H9 (cell line): ENCODE data around the gene PJA2. TPM values are rescaled to one million over a fixed set of nuclear protein-coding genes. Genes with fewer than 3 reads are reported as not detected.

ENCODE experiments used
- DNase-seq: peaks from one replicate; pipeline ENCODE4 v3.0.0-alpha.2; 2017
- H2AFZ ChIP-seq: one replicate; pipeline ENCODE4 v1.6.1; 2013; ENCODE audit warnings: mild to moderate bottlenecking, low read length, control low read depth, moderate library complexity
- H2AK5ac ChIP-seq: 2 replicates; pipeline ENCODE4 v1.6.1; 2013; ENCODE audit warnings: low read length, control low read depth, mixed read lengths; ENCODE audit not compliant: insufficient read length
- H2BK120ac ChIP-seq: one replicate; pipeline ENCODE4 v1.6.1; 2013; ENCODE audit warnings: low read depth, mild to moderate bottlenecking, low read length, control low read depth, inconsistent platforms; ENCODE audit not compliant: poor library complexity, severe bottlenecking
- H2BK12ac ChIP-seq: 2 replicates; pipeline ENCODE4 v1.6.1; 2013; ENCODE audit warnings: low read length, control low read depth, mixed read lengths, low read depth; ENCODE audit not compliant: insufficient read length
- H2BK15ac ChIP-seq: 2 replicates; pipeline ENCODE4 v1.6.1; 2013; ENCODE audit warnings: low read depth, low read length, control low read depth
- H2BK20ac ChIP-seq: one replicate; pipeline ENCODE4 v1.6.1; 2013; ENCODE audit warnings: low read depth, mild to moderate bottlenecking, low read length, control low read depth, inconsistent platforms; ENCODE audit not compliant: poor library complexity, severe bottlenecking
- H2BK5ac ChIP-seq: 2 replicates; pipeline ENCODE4 v1.6.1; 2013; ENCODE audit warnings: low read length, control low read depth, mixed read lengths; ENCODE audit not compliant: insufficient read length
- H3K14ac ChIP-seq: 2 replicates; pipeline ENCODE4 v1.6.1; 2013; ENCODE audit warnings: low read length, control low read depth; ENCODE audit not compliant: insufficient read depth
- H3K18ac ChIP-seq: 2 replicates; pipeline ENCODE4 v1.6.1; 2013; ENCODE audit warnings: low read depth, mild to moderate bottlenecking, mixed read lengths, low read length, control low read depth; ENCODE audit not compliant: insufficient read length
- H3K23ac ChIP-seq: 2 replicates; pipeline ENCODE4 v1.6.1; 2013; ENCODE audit warnings: low read length, control low read depth, mixed read lengths, low read depth; ENCODE audit not compliant: insufficient read length
- H3K23me2 ChIP-seq: 2 replicates; pipeline ENCODE4 v1.6.1; 2013; ENCODE audit warnings: low read depth, mild to moderate bottlenecking, mixed read lengths, low read length, control low read depth; ENCODE audit not compliant: insufficient read length, poor library complexity, severe bottlenecking
- H3K27ac ChIP-seq: 2 replicates; pipeline ENCODE4 v1.5.1; 2013; ENCODE audit warnings: low read length, control low read depth, mixed read lengths, low read depth; ENCODE audit not compliant: insufficient read length
- H3K27me3 ChIP-seq: 2 replicates; pipeline ENCODE4 v1.6.1; 2013; ENCODE audit warnings: low read length, control low read depth, inconsistent platforms; ENCODE audit not compliant: insufficient read depth
- H3K4ac ChIP-seq: 2 replicates; pipeline ENCODE4 v1.6.1; 2013; ENCODE audit warnings: low read depth, mild to moderate bottlenecking, control low read depth, inconsistent platforms, low read length, moderate library complexity
- H3K4me1 ChIP-seq: 2 replicates; pipeline ENCODE4 v1.6.1; 2013; ENCODE audit warnings: low read length, control low read depth, inconsistent platforms; ENCODE audit not compliant: insufficient read depth
- H3K4me2 ChIP-seq: 2 replicates; pipeline ENCODE4 v1.6.1; 2013; ENCODE audit warnings: low read length, control low read depth, mixed read lengths; ENCODE audit not compliant: insufficient read length, insufficient read depth
- H3K56ac ChIP-seq: 2 replicates; pipeline ENCODE4 v1.6.1; 2013; ENCODE audit warnings: low read depth, mild to moderate bottlenecking, mixed read lengths, low read length, control low read depth; ENCODE audit not compliant: insufficient read length
- H3K79me1 ChIP-seq: 2 replicates; pipeline ENCODE4 v1.6.1; 2013; ENCODE audit warnings: low read depth, mild to moderate bottlenecking, moderate library complexity, low read length, control low read depth, inconsistent platforms; ENCODE audit not compliant: insufficient read depth, poor library complexity, severe bottlenecking
- H3K79me2 ChIP-seq: 2 replicates; pipeline ENCODE4 v1.6.1; 2013; ENCODE audit warnings: low read length, control low read depth, inconsistent platforms; ENCODE audit not compliant: insufficient read depth
- H3K9ac ChIP-seq: 2 replicates; pipeline ENCODE4 v1.6.1; 2013; ENCODE audit warnings: low read length, control low read depth, mixed read lengths; ENCODE audit not compliant: insufficient read length; ENCODE audit errors: extremely low read depth
- H3K9me3 ChIP-seq: one replicate; pipeline ENCODE4 v1.6.1; 2013; ENCODE audit warnings: low read depth, low read length, inconsistent platforms; ENCODE audit not compliant: control insufficient read depth
- H3T11ph ChIP-seq: one replicate; pipeline ENCODE4 v1.6.1; 2013; ENCODE audit warnings: mild to moderate bottlenecking, low read length, control low read depth, inconsistent platforms
- H4K20me1 ChIP-seq: one replicate; pipeline ENCODE4 v1.6.1; 2013; ENCODE audit not compliant: control insufficient read depth, insufficient read length, insufficient read depth
- H4K5ac ChIP-seq: 2 replicates; pipeline ENCODE4 v1.6.1; 2013; ENCODE audit warnings: low read depth, mild to moderate bottlenecking, mixed read lengths, low read length, control low read depth; ENCODE audit not compliant: insufficient read length
- H4K8ac ChIP-seq: replicated peaks from 2 replicates; pipeline ENCODE4 v1.6.1; 2013; ENCODE audit warnings: low read length, control low read depth, mixed read lengths, low read depth; ENCODE audit not compliant: insufficient read length
- H4K91ac ChIP-seq: 2 replicates; pipeline ENCODE4 v1.6.1; 2013; ENCODE audit warnings: low read depth, mild to moderate bottlenecking, moderate library complexity, mixed read lengths, low read length, control low read depth; ENCODE audit not compliant: insufficient read length
- H3K27ac Mint-ChIP-seq, 3 experiments: 2 replicates in 2 of 3; 3 replicates in 1 of 3; pipeline ENCODE4 v1.8.0; 2020 to 2021; ENCODE audit warnings: mixed read lengths in 3 of 3, mild to moderate bottlenecking in 1 of 3, moderate library complexity in 1 of 3
- H3K27me3 Mint-ChIP-seq: 2 replicates; pipeline ENCODE4 v1.8.0; 2021; ENCODE audit warnings: low read depth, mild to moderate bottlenecking, moderate library complexity, mixed read lengths
- H3K36me3 Mint-ChIP-seq, 3 experiments: 2 replicates in 2 of 3; 3 replicates in 1 of 3; pipeline ENCODE4 v1.8.0; 2020 to 2021; ENCODE audit warnings: low read depth in 3 of 3, mixed read lengths in 3 of 3; ENCODE audit not compliant: insufficient read depth in 1 of 3
- H3K4me1 Mint-ChIP-seq, 2 experiments: 2 replicates each; pipeline ENCODE4 v1.8.0; 2020; ENCODE audit warnings: mixed read lengths in 2 of 2
- H3K4me3 Mint-ChIP-seq, 2 experiments: 2 replicates in 1 of 2; 3 replicates in 1 of 2; pipeline ENCODE4 v1.8.0; 2020 to 2021; ENCODE audit warnings: mild to moderate bottlenecking in 2 of 2, mixed read lengths in 2 of 2, moderate library complexity in 1 of 2
- H3K9me3 Mint-ChIP-seq, 2 experiments: 2 replicates in 1 of 2; 3 replicates in 1 of 2; pipeline ENCODE4 v1.8.0; 2020; ENCODE audit warnings: mild to moderate bottlenecking in 2 of 2, mixed read lengths in 2 of 2, moderate library complexity in 1 of 2
- WGBS: extraction: QIAGEN DNeasy Blood & Tissue Kit; methylation state at CpG from one replicate; pipeline ENCODE4 v1.1.7; 2013; ENCODE audit warnings: missing lambda C conversion rate, low lambda C conversion rate, mixed read lengths; ENCODE audit not compliant: insufficient read length; ENCODE audit errors: extremely low coverage; 5-methylcytosine and 5-hydroxymethylcytosine counted together
- total RNA-seq: library from RNA; stranded (reverse); gene quantifications from 2 replicates; pipeline ENCODE4 v1.2.1, GENCODE V29; 2021
- TF ChIP-seq, protein P1 (sequence below): fragments of 200-600 bp; sonication (generic); conservative IDR thresholded peaks from 3 replicates; pipeline ENCODE4 v1.8.0; 2021; ENCODE audit warnings: antibody characterized with exemption, mild to moderate bottlenecking

Gene PJA2
- total RNA-seq, 1 experiment from 2014 or later: 41.5 TPM

DNA sequence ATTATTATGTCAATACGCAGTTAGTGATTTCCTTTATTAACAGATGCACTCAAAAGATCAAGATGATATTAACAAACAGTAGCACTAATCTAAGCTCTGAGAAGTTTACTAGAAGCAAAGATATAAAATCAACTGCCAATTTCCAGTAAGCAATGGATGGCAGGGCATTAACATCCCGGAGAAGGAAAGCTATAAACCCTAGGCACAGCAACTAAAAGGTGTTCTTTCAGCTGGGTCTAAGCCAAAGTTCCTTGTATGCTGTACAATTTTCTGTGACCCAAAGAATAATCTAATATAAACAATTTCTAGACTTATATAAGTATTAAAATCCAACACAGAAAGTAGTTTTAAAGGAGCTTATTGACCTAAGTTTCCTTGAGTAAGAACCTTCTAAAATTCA is 39.4 kb downstream of the PJA2 start:
- no peak overlapping the region for H2AFZ ChIP-seq
- no peak overlapping the region for H3K4ac ChIP-seq
- no peak overlapping the region for H4K91ac ChIP-seq
- H3K56ac ChIP-seq: no peak overlapping the region
- H2BK12ac ChIP-seq: no peak overlapping the region
- H3K23me2 ChIP-seq: no peaks in the 10 kb centered on the region
- H3K36me3 Mint-ChIP-seq: peaks cover 23 to 30% (median 24%) of the 10 kb centered on the region in 3 experiments
- no peak overlapping the region for H4K5ac ChIP-seq
- no peak overlapping the region for H4K8ac ChIP-seq
- no peak overlapping the region for H2BK120ac ChIP-seq
- H3K23ac ChIP-seq: no peak overlapping the region
- H3K14ac ChIP-seq: no peak overlapping the region
- H3K27me3 ChIP-seq: no peaks in the 10 kb centered on the region
- H3K27ac Mint-ChIP-seq: no peak overlapping the region
- no peaks in the 10 kb centered on the region for H3K79me2 ChIP-seq
- no peak overlapping the region for H3K27ac ChIP-seq
- H3K79me1 ChIP-seq: no peaks in the 10 kb centered on the region
- H3K4me1 ChIP-seq: no peaks in the 10 kb centered on the region
- H3K9ac ChIP-seq: no peak overlapping the region
- no peak overlapping the region for H2BK20ac ChIP-seq
- H3K9me3 Mint-ChIP-seq: peaks cover 0 to 8% of the 10 kb centered on the region in 2 experiments; a peak in 2 of 5 replicates
- peaks cover 0 to 8% of the 10 kb centered on the region in 2 experiments; a peak in 2 of 4 replicates for H3K4me1 Mint-ChIP-seq
- no peak overlapping the region for H3K4me3 Mint-ChIP-seq
- TF ChIP-seq, protein P1, sequence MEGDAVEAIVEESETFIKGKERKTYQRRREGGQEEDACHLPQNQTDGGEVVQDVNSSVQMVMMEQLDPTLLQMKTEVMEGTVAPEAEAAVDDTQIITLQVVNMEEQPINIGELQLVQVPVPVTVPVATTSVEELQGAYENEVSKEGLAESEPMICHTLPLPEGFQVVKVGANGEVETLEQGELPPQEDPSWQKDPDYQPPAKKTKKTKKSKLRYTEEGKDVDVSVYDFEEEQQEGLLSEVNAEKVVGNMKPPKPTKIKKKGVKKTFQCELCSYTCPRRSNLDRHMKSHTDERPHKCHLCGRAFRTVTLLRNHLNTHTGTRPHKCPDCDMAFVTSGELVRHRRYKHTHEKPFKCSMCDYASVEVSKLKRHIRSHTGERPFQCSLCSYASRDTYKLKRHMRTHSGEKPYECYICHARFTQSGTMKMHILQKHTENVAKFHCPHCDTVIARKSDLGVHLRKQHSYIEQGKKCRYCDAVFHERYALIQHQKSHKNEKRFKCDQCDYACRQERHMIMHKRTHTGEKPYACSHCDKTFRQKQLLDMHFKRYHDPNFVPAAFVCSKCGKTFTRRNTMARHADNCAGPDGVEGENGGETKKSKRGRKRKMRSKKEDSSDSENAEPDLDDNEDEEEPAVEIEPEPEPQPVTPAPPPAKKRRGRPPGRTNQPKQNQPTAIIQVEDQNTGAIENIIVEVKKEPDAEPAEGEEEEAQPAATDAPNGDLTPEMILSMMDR: no peak
- no peak overlapping the region for H3K18ac ChIP-seq
- DNase-seq: no peak
- no peaks in the 10 kb centered on the region for H3K27me3 Mint-ChIP-seq
- no peaks in the 10 kb centered on the region for H4K20me1 ChIP-seq
- no peaks in the 10 kb centered on the region for H3K9me3 ChIP-seq
- no peak overlapping the region for H2BK5ac ChIP-seq
- H2AK5ac ChIP-seq: no peak overlapping the region
- no peak overlapping the region for H3K4me2 ChIP-seq
- H2BK15ac ChIP-seq: no peak overlapping the region
- no peak overlapping the region for H3T11ph ChIP-seq
- WGBS: no CpG with 5 or more reads among the region's 2 CpGs
